HCT116 (cell line): Measurements from ENCODE around the gene PRSS57. TPM values are rescaled to one million over a fixed set of nuclear protein-coding genes. Genes with fewer than 3 reads are reported as not detected.

ENCODE experiments used
- ATAC-seq: fragments of 200-7000 bp; cut with Tn5 transposase; 2 replicates; pipeline ENCODE4 v1.9.1; 2020; ENCODE audit warnings: mild to moderate bottlenecking, moderate library complexity
- BruUV-seq: library from RNA; stranded (reverse); fragments of 400-500 nt; replicated peaks from 2 replicates; lab custom pipeline; 2021; lab: Mats Ljungman, UMichigan
- CTCF ChIA-PET: fragments of 300-600 bp; sonication (Branson Sonifier 250); formaldehyde crosslinking; loops from one replicate; lab custom pipeline; 2021; ENCODE audit warnings: antibody characterized with exemption; lab: Charles Lee
- POLR2A ChIA-PET: fragments of 300-600, 350-600 bp; sonication (Branson Sonifier 250); formaldehyde crosslinking; loops from one replicate; lab custom pipeline; 2021; ENCODE audit warnings: antibody characterized with exemption; lab: Charles Lee
- RAD21 ChIA-PET, 2 experiments: fragments of 300-600 bp; sonication (Branson Sonifier 250); formaldehyde crosslinking; loops; one replicate each; lab custom pipeline; 2023; ENCODE audit warnings: low total read pairs in 2 of 2; ENCODE audit not compliant: uncharacterized antibody in 2 of 2, unreplicated experiment in 2 of 2, low non-redundant PET in 1 of 2; lab: Charles Lee
- DNase-seq: peaks from one replicate; pipeline ENCODE4 v3.0.0-alpha.2; 2010; ENCODE audit warnings: low read depth, low spot score
- H2AFZ ChIP-seq: fragments of 200-600 bp; shearing (Covaris generic), sonication (generic); 2 replicates; pipeline ENCODE4 v1.6.1; 2017; ENCODE audit warnings: low read depth, mixed run types, mixed read lengths, antibody characterized with exemption, low read length; ENCODE audit not compliant: poor library complexity, severe bottlenecking
- H3K27ac ChIP-seq: 2 replicates; pipeline ENCODE4 v1.5.1; 2012; ENCODE audit warnings: low read depth, low read length
- H3K27me3 ChIP-seq: fragments of 200-600 bp; sonication (generic); 2 replicates; pipeline ENCODE4 v1.6.1; 2016; ENCODE audit warnings: mixed run types, low read length, mixed read lengths; ENCODE audit not compliant: insufficient read depth
- H3K36me3 ChIP-seq, 2 experiments: fragments of 200-500 bp in 1 of 2; fragments of 200-600 bp in 1 of 2; sonication (Bioruptor generic) in 1 of 2; sonication (generic) in 1 of 2; 2 replicates each; pipeline versions ENCODE4 v1.5.1 to v1.6.1; 2014 to 2016; ENCODE audit warnings: low read length in 2 of 2, inconsistent platforms in 1 of 2, mixed read lengths in 1 of 2, mixed run types in 1 of 2; ENCODE audit not compliant: insufficient read depth in 2 of 2, control insufficient read depth in 1 of 2
- H3K4me1 ChIP-seq, 2 experiments: fragments of 200-600 bp in 1 of 2; sonication (generic) in 1 of 2; 2 replicates each; pipeline versions ENCODE4 v1.5.1 to v1.6.1; 2012 to 2017; ENCODE audit warnings: low read length in 2 of 2, inconsistent platforms in 1 of 2, mild to moderate bottlenecking in 1 of 2, mixed read lengths in 1 of 2, mixed run types in 1 of 2, moderate library complexity in 1 of 2; ENCODE audit not compliant: insufficient read depth in 2 of 2, control insufficient read depth in 1 of 2
- H3K4me2 ChIP-seq: fragments of 200-600 bp; sonication (generic); 2 replicates; pipeline ENCODE4 v1.6.1; 2017; ENCODE audit warnings: mixed run types, low read length, mixed read lengths
- H3K4me3 ChIP-seq, 2 experiments: fragments of 200-600 bp in 1 of 2; sonication (generic) in 1 of 2; replicated peaks in 1 of 2; 2 replicates each; pipeline ENCODE4 v1.5.1; 2011 to 2016; ENCODE audit warnings: low read length in 2 of 2, control low read depth in 1 of 2, low read depth in 1 of 2, mild to moderate bottlenecking in 1 of 2, mixed read lengths in 1 of 2, mixed run types in 1 of 2
- H3K79me2 ChIP-seq: fragments of 200-600 bp; sonication (generic); 2 replicates; pipeline ENCODE4 v1.6.1; 2017; ENCODE audit warnings: mild to moderate bottlenecking, mixed run types, low read length, moderate library complexity, mixed read lengths; ENCODE audit not compliant: insufficient read depth
- H3K9ac ChIP-seq: fragments of 200-600 bp; sonication (generic); 2 replicates; pipeline ENCODE4 v1.6.1; 2016; ENCODE audit warnings: low read length, mixed read lengths
- H3K9me2 ChIP-seq: fragments of 200-600 bp; sonication (generic), shearing (Covaris generic); 2 replicates; pipeline ENCODE4 v1.6.1; 2017; ENCODE audit warnings: mixed run types, mild to moderate bottlenecking, moderate library complexity; ENCODE audit not compliant: insufficient read depth
- H3K9me3 ChIP-seq, 2 experiments: fragments of 200-500 bp in 1 of 2; fragments of 200-600 bp in 1 of 2; sonication (Bioruptor generic) in 1 of 2; sonication (generic) in 1 of 2; 2 replicates each; pipeline ENCODE4 v1.6.1; 2014 to 2017; ENCODE audit warnings: low read length in 2 of 2, mixed read lengths in 2 of 2, inconsistent platforms in 1 of 2, low read depth in 1 of 2, mild to moderate bottlenecking in 1 of 2, mixed run types in 1 of 2, moderate library complexity in 1 of 2; ENCODE audit not compliant: control insufficient read depth in 1 of 2, insufficient read depth in 1 of 2
- H4K20me1 ChIP-seq: fragments of 200-600 bp; sonication (generic), shearing (Covaris generic); 2 replicates; pipeline ENCODE4 v1.6.1; 2017; ENCODE audit warnings: mixed run types, mild to moderate bottlenecking, moderate library complexity; ENCODE audit not compliant: insufficient read depth
- CBX3 ChIP-seq: IDR thresholded peaks from 2 replicates; pipeline ENCODE4 v1.6.1; 2012; ENCODE audit warnings: low read depth
- ELF1 ChIP-seq: IDR thresholded peaks from 2 replicates; pipeline ENCODE4 v1.6.1; 2012; ENCODE audit warnings: low read depth, borderline replicate concordance
- POLR2A ChIP-seq: IDR thresholded peaks from 2 replicates; pipeline ENCODE4 v1.7.0; 2011; ENCODE audit warnings: borderline replicate concordance; ENCODE audit not compliant: insufficient read depth, insufficient read length; ENCODE audit errors: extremely low read depth
- SP1 ChIP-seq: IDR thresholded peaks from 2 replicates; pipeline ENCODE4 v1.6.1; 2012; ENCODE audit warnings: low read depth
- TCF7L2 ChIP-seq: IDR thresholded peaks from 2 replicates; pipeline ENCODE4 v1.7.0; 2011; ENCODE audit warnings: borderline replicate concordance, inconsistent platforms; ENCODE audit not compliant: insufficient read depth, insufficient read length; ENCODE audit errors: extremely low read depth
- YY1 ChIP-seq: IDR thresholded peaks from 2 replicates; pipeline ENCODE4 v1.6.1; 2011; ENCODE audit warnings: low read length, low read depth, moderate library complexity, mild to moderate bottlenecking; ENCODE audit not compliant: insufficient replicate concordance; ENCODE audit errors: extremely low read depth
- ZNF274 ChIP-seq: fragments of 200-500 bp; sonication (Bioruptor generic); IDR thresholded peaks from 2 replicates; pipeline ENCODE4 v1.6.1; 2014; ENCODE audit warnings: mild to moderate bottlenecking, low read depth, low read length, inconsistent platforms
- intact Hi-C: fragments of 100-400 bp; cut with micrococcal nuclease; formaldehyde crosslinking; loops from 2 replicates; pipeline ENCODE4 v1.10.0; 2022
- total RNA-seq: library from RNA; stranded (reverse); gene quantifications from one replicate; pipeline ENCODE4 v1.2.1, GENCODE V29; 2021; ENCODE audit not compliant: unreplicated experiment
- TF ChIP-seq, protein P1 (sequence below): IDR thresholded peaks from 2 replicates; pipeline ENCODE4 v1.6.1; 2012
- TF ChIP-seq, protein P2 (sequence below): IDR thresholded peaks from 2 replicates; pipeline ENCODE4 v1.6.1; 2011; ENCODE audit warnings: mild to moderate bottlenecking, low read length, moderate library complexity; ENCODE audit not compliant: insufficient replicate concordance; ENCODE audit errors: extremely low read depth
- TF ChIP-seq, protein P3 (sequence below), 3 experiments: fragments of 200-600 bp in 1 of 3; sonication (generic) in 1 of 3; IDR thresholded peaks in 2 of 3; conservative IDR thresholded peaks in 1 of 3; 2 replicates each; pipeline ENCODE4 v1.5.1; 2012 to 2017; ENCODE audit warnings: low read depth in 2 of 3, low read length in 2 of 3, antibody characterized with exemption in 1 of 3, borderline replicate concordance in 1 of 3, control low read depth in 1 of 3, mild to moderate bottlenecking in 1 of 3, mixed read lengths in 1 of 3, mixed run types in 1 of 3, moderate library complexity in 1 of 3; ENCODE audit not compliant: insufficient read depth in 1 of 3

Gene PRSS57
- total RNA-seq, 1 experiment from 2014 or later = not detected

DNA sequence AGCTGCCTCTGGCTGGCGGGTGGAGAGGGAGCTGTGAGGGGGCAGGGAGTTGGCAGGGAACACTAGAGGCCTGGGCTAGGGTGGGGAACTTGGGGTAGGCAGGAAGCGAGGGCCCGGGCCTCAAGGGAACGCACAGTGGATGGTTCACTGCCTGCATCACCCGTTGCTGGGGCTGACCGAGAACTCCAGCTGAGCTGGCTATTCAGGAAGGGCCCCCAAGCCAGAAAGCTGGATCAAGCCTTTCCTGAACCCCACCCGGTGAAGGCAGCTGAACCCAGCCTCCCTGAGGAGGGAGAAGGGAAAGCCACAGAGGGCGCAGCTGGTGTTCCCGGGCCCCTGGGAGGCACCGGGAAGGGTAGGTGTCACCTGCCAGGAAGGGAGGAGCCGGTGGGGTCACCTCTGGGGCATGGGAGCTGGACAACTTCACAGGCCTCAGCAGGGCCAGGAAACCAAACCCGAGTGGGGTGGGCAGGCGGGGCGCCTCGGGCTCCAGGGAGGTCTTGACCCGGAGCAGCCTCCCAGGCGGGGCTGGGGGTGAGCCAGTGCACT lies 27.4 kb upstream of the PRSS57 start:
- Histone ChIP-seq H3K9ac (no peak overlapping the region), H3K4me1 (peaks cover 11 to 14% of the 10 kb centered on the region in 2 experiments), H2AFZ (no peak overlapping the region), H3K36me3 (no peaks in the 10 kb centered on the region; a peak in 1 of 4 replicates), H3K9me3 (no peaks in the 10 kb centered on the region), H3K79me2 (no peaks in the 10 kb centered on the region), H4K20me1 (no peaks in the 10 kb centered on the region), H3K4me2 (peak overlapping the region; percentile 53), H3K27me3 (no peaks in the 10 kb centered on the region), H3K27ac (peak overlapping the region; percentile 32; the same call in 1 of the 2 replicates), H3K4me3 (no peak overlapping the region), H3K9me2 (no peaks in the 10 kb centered on the region)
- intact Hi-C loops = no loop called here
- CTCF ChIA-PET = interaction anchor here (1.7 kb wide), 1 partner anchor 12 kb away, joined by 4 read pairs; no protein-coding TSS in a partner anchor
- DNase-seq (no peak), ATAC-seq (peak; percentile 63)
- no TSS peak for BruUV-seq
- POLR2A ChIA-PET = interaction anchor here (1.2 kb wide), 1 partner anchor 42 kb away, joined by 5 read pairs; no protein-coding TSS in a partner anchor
- RAD21 ChIA-PET = no interaction called here
- TF ChIP-seq YY1 (no peak), POLR2A (no peak), ELF1 (no peak), ZNF274 (no peak), TCF7L2 (no peak), SP1 (no peak), CBX3 (no peak)
- TF ChIP-seq, protein P1, sequence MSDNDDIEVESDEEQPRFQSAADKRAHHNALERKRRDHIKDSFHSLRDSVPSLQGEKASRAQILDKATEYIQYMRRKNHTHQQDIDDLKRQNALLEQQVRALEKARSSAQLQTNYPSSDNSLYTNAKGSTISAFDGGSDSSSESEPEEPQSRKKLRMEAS = no peak
- TF ChIP-seq, protein P2, sequence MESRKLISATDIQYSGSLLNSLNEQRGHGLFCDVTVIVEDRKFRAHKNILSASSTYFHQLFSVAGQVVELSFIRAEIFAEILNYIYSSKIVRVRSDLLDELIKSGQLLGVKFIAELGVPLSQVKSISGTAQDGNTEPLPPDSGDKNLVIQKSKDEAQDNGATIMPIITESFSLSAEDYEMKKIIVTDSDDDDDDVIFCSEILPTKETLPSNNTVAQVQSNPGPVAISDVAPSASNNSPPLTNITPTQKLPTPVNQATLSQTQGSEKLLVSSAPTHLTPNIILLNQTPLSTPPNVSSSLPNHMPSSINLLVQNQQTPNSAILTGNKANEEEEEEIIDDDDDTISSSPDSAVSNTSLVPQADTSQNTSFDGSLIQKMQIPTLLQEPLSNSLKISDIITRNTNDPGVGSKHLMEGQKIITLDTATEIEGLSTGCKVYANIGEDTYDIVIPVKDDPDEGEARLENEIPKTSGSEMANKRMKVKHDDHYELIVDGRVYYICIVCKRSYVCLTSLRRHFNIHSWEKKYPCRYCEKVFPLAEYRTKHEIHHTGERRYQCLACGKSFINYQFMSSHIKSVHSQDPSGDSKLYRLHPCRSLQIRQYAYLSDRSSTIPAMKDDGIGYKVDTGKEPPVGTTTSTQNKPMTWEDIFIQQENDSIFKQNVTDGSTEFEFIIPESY = no peak
- TF ChIP-seq, protein P3, sequence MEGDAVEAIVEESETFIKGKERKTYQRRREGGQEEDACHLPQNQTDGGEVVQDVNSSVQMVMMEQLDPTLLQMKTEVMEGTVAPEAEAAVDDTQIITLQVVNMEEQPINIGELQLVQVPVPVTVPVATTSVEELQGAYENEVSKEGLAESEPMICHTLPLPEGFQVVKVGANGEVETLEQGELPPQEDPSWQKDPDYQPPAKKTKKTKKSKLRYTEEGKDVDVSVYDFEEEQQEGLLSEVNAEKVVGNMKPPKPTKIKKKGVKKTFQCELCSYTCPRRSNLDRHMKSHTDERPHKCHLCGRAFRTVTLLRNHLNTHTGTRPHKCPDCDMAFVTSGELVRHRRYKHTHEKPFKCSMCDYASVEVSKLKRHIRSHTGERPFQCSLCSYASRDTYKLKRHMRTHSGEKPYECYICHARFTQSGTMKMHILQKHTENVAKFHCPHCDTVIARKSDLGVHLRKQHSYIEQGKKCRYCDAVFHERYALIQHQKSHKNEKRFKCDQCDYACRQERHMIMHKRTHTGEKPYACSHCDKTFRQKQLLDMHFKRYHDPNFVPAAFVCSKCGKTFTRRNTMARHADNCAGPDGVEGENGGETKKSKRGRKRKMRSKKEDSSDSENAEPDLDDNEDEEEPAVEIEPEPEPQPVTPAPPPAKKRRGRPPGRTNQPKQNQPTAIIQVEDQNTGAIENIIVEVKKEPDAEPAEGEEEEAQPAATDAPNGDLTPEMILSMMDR (IDR thresholded peaks at IDR 0.05 in 2 of 3, conservative IDR thresholded peaks at IDR 0.05 in 1 of 3; ENCODE audit: borderline replicate concordance in 1 of 3, insufficient read depth in 1 of 3, low read depth in 2 of 3, low read length in 2 of 3) = no peak
